Measurements from ENCODE around the gene PRSS56.

The PRSS56 gene

DNA sequence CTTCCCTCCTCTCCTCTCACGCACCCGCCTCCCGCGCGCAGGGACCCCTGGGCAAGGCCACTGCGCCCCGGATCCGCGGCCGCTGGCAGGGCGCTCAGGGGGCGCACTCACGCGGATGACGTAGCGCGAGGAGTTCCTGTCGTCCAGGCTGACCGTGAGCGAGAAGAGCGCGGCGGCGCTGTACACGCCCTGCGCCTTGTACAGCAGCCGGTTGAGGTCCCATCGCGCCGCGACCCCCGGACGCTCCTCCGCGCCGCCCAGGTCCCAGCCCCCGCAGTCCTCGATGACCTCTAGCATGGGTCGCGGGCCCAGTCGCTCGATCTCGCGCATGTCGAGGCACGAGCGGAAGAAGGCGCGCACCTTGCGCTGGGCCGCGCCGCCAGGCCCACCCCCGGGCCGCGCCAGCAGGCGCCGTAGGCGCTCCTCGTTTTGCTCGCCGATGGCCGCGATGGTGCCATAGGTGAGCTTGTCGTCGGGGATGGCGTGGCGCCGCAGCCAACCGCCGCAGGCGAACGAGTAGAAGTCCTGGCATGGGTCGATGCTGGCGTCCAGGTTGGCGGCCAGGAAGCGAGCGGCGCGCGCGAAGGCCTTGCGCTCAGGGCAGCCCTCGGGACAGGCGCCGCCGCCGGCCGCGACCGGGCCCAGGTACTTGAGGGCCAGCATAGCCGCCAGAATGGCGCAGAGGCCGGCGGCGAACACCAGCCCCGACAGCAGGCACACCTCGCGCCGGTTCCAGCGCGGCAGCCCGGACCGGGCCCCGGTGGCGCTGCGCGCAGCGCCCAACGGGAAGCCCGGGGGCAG is 34.2 kb upstream of the PRSS56 start:
- no peak overlapping the region for H2AFZ ChIP-seq (ENCODE audit: insufficient read depth, low read length, poor library complexity)
- peaks cover 23% of the 10 kb centered on the region for H3K9me3 ChIP-seq (ENCODE audit: insufficient read depth, low read depth, low read length)
- H3K79me1 ChIP-seq (ENCODE audit: low read length): no peaks in the 10 kb centered on the region
- H4K8ac ChIP-seq (ENCODE audit: low read depth, low read length): no peak overlapping the region
- H2BK12ac ChIP-seq (ENCODE audit: low read length): no peak overlapping the region
- H3K4me2 ChIP-seq (ENCODE audit: low read length): peak overlapping the region; percentile 40
- no peak overlapping the region for H2BK120ac ChIP-seq (ENCODE audit: insufficient read depth, low read length, poor library complexity)
- no peak overlapping the region for H3K18ac ChIP-seq (ENCODE audit: low read length)
- H3K14ac ChIP-seq (ENCODE audit: low read length): no peak overlapping the region
- WGBS (ENCODE audit: extremely low coverage, insufficient coverage, insufficient read length): no CpG with 5 or more reads among the region's 111 CpGs
- H3K79me2 ChIP-seq (ENCODE audit: control insufficient read depth, insufficient read depth, low read length, poor library complexity): no peaks in the 10 kb centered on the region
- H3K4ac ChIP-seq (ENCODE audit: low read depth, low read length): no peak overlapping the region
- H4K91ac ChIP-seq (ENCODE audit: low read depth, low read length): no peak overlapping the region
- H3K4me1 ChIP-seq (ENCODE audit: control insufficient read depth in 1 of 2, insufficient read depth in 2 of 2, low read length in 2 of 2): peaks cover 0 to 5% of the 10 kb centered on the region in 2 experiments
- H3K4me3 ChIP-seq (ENCODE audit: low read depth, low read length): no peak overlapping the region
- peaks cover 57% of the 10 kb centered on the region for H3K27me3 ChIP-seq (ENCODE audit: insufficient read depth, low read length)
- no peak overlapping the region for H2AK5ac ChIP-seq (ENCODE audit: low read length)
- H4K12ac ChIP-seq (ENCODE audit: low read depth, low read length): no peak overlapping the region
- H2BK5ac ChIP-seq (ENCODE audit: low read depth, low read length, poor library complexity): no peak overlapping the region
- H3K23ac ChIP-seq (ENCODE audit: low read length): no peak overlapping the region
- H3K36me3 ChIP-seq (ENCODE audit: control insufficient read depth in 1 of 2, insufficient read depth in 2 of 2, low read length in 2 of 2): no peaks in the 10 kb centered on the region
- no peak overlapping the region for H3K27ac ChIP-seq (ENCODE audit: low read depth, low read length)
- H3K9ac ChIP-seq (ENCODE audit: low read length): no peak overlapping the region
- DNase-seq: no peak

DNA sequence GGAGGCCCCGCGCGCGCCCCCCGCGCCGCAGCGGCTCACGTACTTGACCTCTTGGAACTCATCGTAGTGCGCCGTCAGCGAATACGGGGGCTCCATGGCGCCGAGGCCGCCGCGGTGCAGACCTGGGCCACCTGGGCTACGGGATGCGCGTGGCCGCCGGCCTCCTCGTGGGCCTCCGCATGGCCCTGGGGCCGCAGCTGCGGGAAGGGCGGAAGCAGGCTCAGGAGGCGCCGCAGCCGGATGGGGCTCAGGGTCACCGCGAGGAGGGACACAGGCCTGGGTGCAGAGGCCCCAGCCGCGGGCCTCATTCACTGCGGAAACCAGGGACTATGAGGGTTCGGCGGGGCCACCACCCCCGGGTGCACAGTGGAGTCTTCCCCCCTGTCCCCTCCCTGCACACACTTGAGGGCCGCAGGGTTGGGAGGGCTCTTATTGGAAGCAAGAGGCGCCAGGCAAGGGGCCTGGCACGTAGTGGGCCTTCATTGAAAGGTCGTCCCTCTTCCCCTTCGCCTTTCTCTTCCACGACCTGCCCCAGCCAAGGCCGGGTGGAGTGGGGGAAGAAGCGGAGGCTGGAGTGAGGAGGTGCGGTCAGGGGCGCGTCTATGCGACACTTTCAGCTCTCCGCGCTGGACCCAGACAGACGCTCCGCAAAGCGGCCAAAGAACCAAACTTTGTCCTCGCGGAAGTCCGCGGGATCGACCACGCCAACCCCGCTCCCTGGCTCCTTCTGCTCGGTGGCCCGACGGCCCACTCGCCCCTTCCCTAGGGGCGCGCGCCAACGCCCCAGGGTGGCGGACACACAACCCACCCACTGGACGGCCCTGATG is 33.4 kb upstream of the PRSS56 start:
- H2BK12ac ChIP-seq (ENCODE audit: low read length): no peak overlapping the region
- H3K4me2 ChIP-seq (ENCODE audit: low read length): peak overlapping the region; percentile 56
- no peak overlapping the region for H4K91ac ChIP-seq (ENCODE audit: low read depth, low read length)
- H3K23ac ChIP-seq (ENCODE audit: low read length): no peak overlapping the region
- H3K14ac ChIP-seq (ENCODE audit: low read length): no peak overlapping the region
- H3K9ac ChIP-seq (ENCODE audit: low read length): no peak overlapping the region
- H3K4ac ChIP-seq (ENCODE audit: low read depth, low read length): no peak overlapping the region
- no peaks in the 10 kb centered on the region for H3K79me1 ChIP-seq (ENCODE audit: low read length)
- H3K27ac ChIP-seq (ENCODE audit: low read depth, low read length): no peak overlapping the region
- no CpG with 5 or more reads among the region's 74 CpGs for WGBS (ENCODE audit: extremely low coverage, insufficient coverage, insufficient read length)
- no peak overlapping the region for H2AK5ac ChIP-seq (ENCODE audit: low read length)
- peaks cover 0 to 5% of the 10 kb centered on the region in 2 experiments for H3K4me1 ChIP-seq (ENCODE audit: control insufficient read depth in 1 of 2, insufficient read depth in 2 of 2, low read length in 2 of 2)
- H3K9me3 ChIP-seq (ENCODE audit: insufficient read depth, low read depth, low read length): peaks cover 22% of the 10 kb centered on the region
- H3K79me2 ChIP-seq (ENCODE audit: control insufficient read depth, insufficient read depth, low read length, poor library complexity): no peaks in the 10 kb centered on the region
- no peak for DNase-seq
- H2BK5ac ChIP-seq (ENCODE audit: low read depth, low read length, poor library complexity): no peak overlapping the region
- H4K12ac ChIP-seq (ENCODE audit: low read depth, low read length): no peak overlapping the region
- H3K27me3 ChIP-seq (ENCODE audit: insufficient read depth, low read length): peaks cover 57% of the 10 kb centered on the region
- no peaks in the 10 kb centered on the region for H3K36me3 ChIP-seq (ENCODE audit: control insufficient read depth in 1 of 2, insufficient read depth in 2 of 2, low read length in 2 of 2)
- no peak overlapping the region for H3K18ac ChIP-seq (ENCODE audit: low read length)
- no peak overlapping the region for H4K8ac ChIP-seq (ENCODE audit: low read depth, low read length)
- no peak overlapping the region for H2BK120ac ChIP-seq (ENCODE audit: insufficient read depth, low read length, poor library complexity)
- no peak overlapping the region for H3K4me3 ChIP-seq (ENCODE audit: low read depth, low read length)
- H2AFZ ChIP-seq (ENCODE audit: insufficient read depth, low read length, poor library complexity): no peak overlapping the region

DNA sequence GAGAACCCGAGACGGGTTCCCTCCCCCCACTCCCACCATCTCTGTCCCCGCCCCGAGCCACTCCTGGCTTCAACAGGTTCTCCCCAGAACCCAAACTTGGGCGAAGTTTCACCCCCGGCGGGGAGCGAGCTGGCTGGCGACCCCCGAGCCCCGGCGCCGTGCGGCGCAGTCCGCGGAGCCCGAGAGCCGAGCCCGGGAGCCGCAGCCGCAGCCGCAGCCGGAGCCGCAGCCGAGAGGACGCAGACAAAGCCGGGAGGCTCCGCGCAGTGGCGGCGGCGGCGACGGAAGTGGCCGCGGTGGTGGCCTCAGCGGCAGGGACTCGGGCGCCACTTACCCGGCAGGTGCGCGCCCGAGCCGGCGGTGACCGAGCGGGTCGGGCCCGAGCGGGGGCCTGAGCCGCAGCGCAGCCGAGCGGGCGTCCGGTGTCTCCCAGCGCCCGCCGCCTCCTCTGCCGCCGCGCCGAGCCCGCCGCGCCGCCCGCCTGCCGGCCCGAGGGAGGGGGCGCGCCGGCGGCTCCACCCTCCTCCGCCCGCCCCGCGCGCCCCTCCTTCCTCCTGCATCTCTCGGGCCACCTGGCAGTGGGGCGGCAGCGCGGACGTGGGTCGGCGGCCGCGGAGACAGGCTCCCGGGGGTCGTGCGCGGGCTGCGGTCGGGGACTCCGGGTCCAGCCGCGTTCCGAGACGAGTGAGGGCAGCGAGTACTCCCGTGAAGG is 32.6 kb upstream of the PRSS56 start, which contains the start of gene ECEL1:
ECEL1 (minus strand) TSS at position 450 of the 712 bp plus-strand sequence. CDS start 1,181 bp downstream, outside the sequence.
- WGBS (ENCODE audit: extremely low coverage, insufficient coverage, insufficient read length): no CpG with 5 or more reads among the region's 102 CpGs
- Histone ChIP-seq H2BK120ac (ENCODE audit: insufficient read depth, low read length, poor library complexity) (no peak within 1 kb of the TSS), H3K36me3 (ENCODE audit: control insufficient read depth in 1 of 2, insufficient read depth in 2 of 2, low read length in 2 of 2) (no peaks in the 10 kb centered on the region), H4K8ac (ENCODE audit: low read depth, low read length) (no peak within 1 kb of the TSS), H3K4ac (ENCODE audit: low read depth, low read length) (no peak within 1 kb of the TSS), H3K9me3 (ENCODE audit: insufficient read depth, low read depth, low read length) (peaks cover 22% of the 10 kb centered on the region), H3K27ac (ENCODE audit: low read depth, low read length) (no peak within 1 kb of the TSS), H2BK5ac (ENCODE audit: low read depth, low read length, poor library complexity) (no peak within 1 kb of the TSS), H3K4me2 (ENCODE audit: low read length) (peak within 1 kb of the TSS; percentile 56), H2AK5ac (ENCODE audit: low read length) (no peak within 1 kb of the TSS), H3K23ac (ENCODE audit: low read length) (no peak within 1 kb of the TSS), H3K4me3 (ENCODE audit: low read depth, low read length) (no peak within 1 kb of the TSS), H3K4me1 (ENCODE audit: control insufficient read depth in 1 of 2, insufficient read depth in 2 of 2, low read length in 2 of 2) (peaks cover 0 to 5% of the 10 kb centered on the region in 2 experiments), H3K79me1 (ENCODE audit: low read length) (no peaks in the 10 kb centered on the region), H3K14ac (ENCODE audit: low read length) (no peak within 1 kb of the TSS), H4K91ac (ENCODE audit: low read depth, low read length) (no peak within 1 kb of the TSS), H2BK12ac (ENCODE audit: low read length) (no peak within 1 kb of the TSS), H3K18ac (ENCODE audit: low read length) (no peak within 1 kb of the TSS), H2AFZ (ENCODE audit: insufficient read depth, low read length, poor library complexity) (no peak within 1 kb of the TSS), H3K9ac (ENCODE audit: low read length) (no peak within 1 kb of the TSS), H3K79me2 (ENCODE audit: control insufficient read depth, insufficient read depth, low read length, poor library complexity) (no peaks in the 10 kb centered on the region), H3K27me3 (ENCODE audit: insufficient read depth, low read length) (peaks cover 57% of the 10 kb centered on the region), H4K12ac (ENCODE audit: low read depth, low read length) (no peak within 1 kb of the TSS)
- DNase-seq: peak in 1 of 2 donors; percentile 4

DNA sequence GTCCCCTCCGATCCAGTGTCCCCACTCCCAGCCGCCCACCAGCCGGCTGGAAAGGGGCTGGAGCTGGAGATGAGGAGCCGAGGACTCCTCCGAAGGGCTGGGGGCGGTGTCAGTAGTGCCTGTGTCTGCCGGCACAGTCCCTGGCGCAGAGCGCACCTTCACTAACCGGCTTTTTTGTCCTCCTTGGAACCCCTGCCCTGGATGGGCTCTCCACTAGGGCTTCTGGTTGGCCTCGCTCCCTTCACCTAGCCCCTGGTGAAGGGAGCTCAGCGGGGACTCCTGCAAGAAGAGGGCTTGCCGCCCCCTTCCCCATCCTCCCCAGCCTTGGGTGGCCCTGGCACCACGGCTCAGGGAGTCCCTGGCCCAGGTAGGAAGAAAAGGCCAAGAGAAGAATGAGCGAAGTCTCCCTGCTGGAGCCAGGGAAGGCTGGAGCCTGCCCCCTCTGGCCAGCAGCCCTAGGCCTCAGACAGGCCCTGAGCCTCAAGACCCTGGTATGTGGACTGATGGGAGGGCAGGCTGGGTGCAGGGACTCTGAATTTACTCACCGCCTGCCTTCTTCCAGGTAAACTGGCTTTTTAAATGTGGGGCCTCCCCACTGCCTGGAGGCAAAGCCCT is 32.0 kb upstream of the PRSS56 start:
- H4K91ac ChIP-seq (ENCODE audit: low read depth, low read length): no peak overlapping the region
- H3K4ac ChIP-seq (ENCODE audit: low read depth, low read length): no peak overlapping the region
- no peak overlapping the region for H3K23ac ChIP-seq (ENCODE audit: low read length)
- H3K4me1 ChIP-seq (ENCODE audit: control insufficient read depth in 1 of 2, insufficient read depth in 2 of 2, low read length in 2 of 2): peaks cover 0 to 5% of the 10 kb centered on the region in 2 experiments
- H2BK5ac ChIP-seq (ENCODE audit: low read depth, low read length, poor library complexity): no peak overlapping the region
- no peak overlapping the region for H2AFZ ChIP-seq (ENCODE audit: insufficient read depth, low read length, poor library complexity)
- H3K14ac ChIP-seq (ENCODE audit: low read length): no peak overlapping the region
- no peak overlapping the region for H3K9ac ChIP-seq (ENCODE audit: low read length)
- WGBS (ENCODE audit: extremely low coverage, insufficient coverage, insufficient read length): no CpG with 5 or more reads among the region's 16 CpGs
- H4K12ac ChIP-seq (ENCODE audit: low read depth, low read length): no peak overlapping the region
- no peak overlapping the region for H4K8ac ChIP-seq (ENCODE audit: low read depth, low read length)
- H3K79me2 ChIP-seq (ENCODE audit: control insufficient read depth, insufficient read depth, low read length, poor library complexity): no peaks in the 10 kb centered on the region
- H3K18ac ChIP-seq (ENCODE audit: low read length): no peak overlapping the region
- peaks cover 57% of the 10 kb centered on the region for H3K27me3 ChIP-seq (ENCODE audit: insufficient read depth, low read length)
- peaks cover 24% of the 10 kb centered on the region for H3K9me3 ChIP-seq (ENCODE audit: insufficient read depth, low read depth, low read length)
- peak overlapping the region; percentile 56 for H3K4me2 ChIP-seq (ENCODE audit: low read length)
- no peak overlapping the region for H2AK5ac ChIP-seq (ENCODE audit: low read length)
- no peak for DNase-seq
- H3K27ac ChIP-seq (ENCODE audit: low read depth, low read length): no peak overlapping the region
- H2BK12ac ChIP-seq (ENCODE audit: low read length): no peak overlapping the region
- no peak overlapping the region for H3K4me3 ChIP-seq (ENCODE audit: low read depth, low read length)
- no peaks in the 10 kb centered on the region for H3K36me3 ChIP-seq (ENCODE audit: control insufficient read depth in 1 of 2, insufficient read depth in 2 of 2, low read length in 2 of 2)
- no peak overlapping the region for H2BK120ac ChIP-seq (ENCODE audit: insufficient read depth, low read length, poor library complexity)
- no peaks in the 10 kb centered on the region for H3K79me1 ChIP-seq (ENCODE audit: low read length)
